Aorta (tissue), 5 donors: ENCODE data around the gene SHROOM4. TPM values are rescaled to one million over a fixed set of nuclear protein-coding genes. Genes with fewer than 3 reads are reported as not detected.

Experiments
- ATAC-seq: fragments of 200-7000 bp; cut with Tn5 transposase; one replicate; pipeline ENCODE4 v1.9.1; 2022; ENCODE audit warnings: moderate library complexity; ENCODE audit not compliant: low FRiP score
- DNase-seq, 2 donors: peaks; one replicate each; pipeline ENCODE4 v3.0.0-alpha.2; 2020
- H3K27ac ChIP-seq, 2 donors: one replicate each; pipeline ENCODE4 v1.5.1; 2013; ENCODE audit warnings: low read length in 2 of 2, mild to moderate bottlenecking in 2 of 2, moderate library complexity in 2 of 2, control low read depth in 1 of 2, inconsistent platforms in 1 of 2, low read depth in 1 of 2
- H3K27me3 ChIP-seq, 2 donors: one replicate each; pipeline ENCODE4 v1.6.1; 2013; ENCODE audit warnings: control low read depth in 1 of 2, low read length in 1 of 2, mild to moderate bottlenecking in 1 of 2, moderate library complexity in 1 of 2; ENCODE audit not compliant: insufficient read depth in 2 of 2, control insufficient read depth in 1 of 2
- H3K36me3 ChIP-seq, 2 donors: one replicate each; pipeline ENCODE4 v1.6.1; 2013; ENCODE audit warnings: control low read depth in 1 of 2, low read length in 1 of 2, mild to moderate bottlenecking in 1 of 2; ENCODE audit not compliant: insufficient read depth in 2 of 2, control insufficient read depth in 1 of 2
- H3K4me1 ChIP-seq, 2 donors: one replicate each; pipeline ENCODE4 v1.6.1; 2013; ENCODE audit warnings: low read length in 2 of 2, control low read depth in 1 of 2, mild to moderate bottlenecking in 1 of 2, moderate library complexity in 1 of 2; ENCODE audit not compliant: insufficient read depth in 2 of 2, control insufficient read depth in 1 of 2
- H3K4me3 ChIP-seq, 2 donors: one replicate each; pipeline ENCODE4 v1.5.1; 2013; ENCODE audit warnings: low read length in 2 of 2, control low read depth in 1 of 2, mild to moderate bottlenecking in 1 of 2
- H3K9me3 ChIP-seq: one replicate; pipeline ENCODE4 v1.6.1; 2013; ENCODE audit warnings: mild to moderate bottlenecking, low read length; ENCODE audit not compliant: control insufficient read depth
- WGBS, 2 donors: extraction: QIAGEN DNeasy Blood & Tissue Kit; methylation state at CpG; one replicate each; pipeline ENCODE4 v1.1.7; 2013; 5-methylcytosine and 5-hydroxymethylcytosine counted together
- intact Hi-C, 2 donors: fragments of 100-400 bp; cut with DNase I; formaldehyde crosslinking; loops; one replicate each; pipeline versions ENCODE4 v1.14.2 to v1.15.0; 2022
- polyA plus RNA-seq, 2 donors: library from polyadenylated mRNA; stranded (reverse); fragments of 200-250 nt; gene quantifications; one replicate each; pipeline ENCODE4 v1.2.3, GENCODE V29; 2013
- total RNA-seq, 2 donors: library from RNA; stranded (reverse); fragmentation: NEBNext Ultra II Directional; extraction: Animal tissue kit (Norgen Biotek cat#: 25700); gene quantifications; one replicate each; pipeline ENCODE4 v1.2.1, GENCODE V29; 2021
- donor health status: healthy with polysubstance abuse.
- donor health status: Bipolar disorder and iron deficiency.
- donor health status: DM: no; HTN: no; CAD: no.
- donor health status: DM: no; HTN: no; CAD: no.
- donor health status: DM: yes; HTN: yes; CAD: no.

The SHROOM4 gene
- total and polyA plus RNA-seq, 4 donors = 0.38 to 16.4 (median 7.5) TPM

DNA sequence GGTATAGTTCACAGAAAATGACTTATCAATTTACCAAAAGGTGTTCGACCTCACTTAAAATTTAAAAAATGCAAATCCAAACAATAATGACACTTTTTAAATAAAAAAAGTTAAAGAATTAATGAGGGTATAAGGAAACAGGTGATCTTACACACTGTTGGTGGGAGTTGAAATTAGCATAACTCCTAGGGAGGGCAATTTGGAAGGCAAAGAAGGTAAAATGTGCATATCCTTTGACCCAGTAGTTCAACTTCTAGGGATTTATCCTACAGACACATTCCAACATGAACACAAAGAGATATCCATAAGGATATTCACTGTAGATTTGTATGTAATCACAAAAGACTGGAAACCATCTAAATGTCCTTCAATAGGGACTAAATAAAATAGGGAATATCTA lies 199.5 kb downstream of the SHROOM4 start:
- no peaks in the 10 kb centered on the region for H3K9me3 ChIP-seq
- H3K4me3 ChIP-seq = no peak overlapping the region
- no peaks in the 10 kb centered on the region for H3K27me3 ChIP-seq
- WGBS, 2 donors = 37 to 74% methylated on average over 1 of the region's 1 CpG
- no peaks in the 10 kb centered on the region for H3K4me1 ChIP-seq
- intact Hi-C loops = no loop called here
- H3K27ac ChIP-seq = no peak overlapping the region
- H3K36me3 ChIP-seq = no peaks in the 10 kb centered on the region
- ATAC-seq (no peak), DNase-seq (no peak)

DNA sequence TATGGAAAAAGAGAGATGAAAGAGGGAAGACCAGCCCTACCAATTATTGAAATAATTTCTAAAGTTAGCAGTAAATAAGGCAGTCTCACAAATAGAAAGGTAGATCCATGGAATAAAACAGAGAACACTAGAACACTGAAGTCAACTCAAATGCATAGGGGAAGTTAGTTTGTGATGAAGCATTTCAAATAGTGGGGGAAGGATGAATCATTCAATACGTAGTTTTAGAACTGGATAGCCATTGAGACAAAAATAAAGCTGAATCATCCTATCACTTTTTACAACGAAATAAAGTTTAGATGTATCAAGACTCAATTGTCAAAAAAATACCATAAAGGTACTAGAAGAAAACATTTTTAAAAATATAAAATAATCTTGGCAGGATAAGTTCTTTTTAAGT lies 200.1 kb downstream of the SHROOM4 start:
- Histone ChIP-seq H3K4me1 (no peaks in the 10 kb centered on the region), H3K36me3 (no peaks in the 10 kb centered on the region), H3K27me3 (no peaks in the 10 kb centered on the region), H3K9me3 (no peaks in the 10 kb centered on the region), H3K4me3 (no peak overlapping the region), H3K27ac (no peak overlapping the region)
- intact Hi-C loops = no loop called here
- ATAC-seq = no peak
- no peak for DNase-seq
- WGBS, 2 donors = 40 to 66% methylated on average over 2 of the region's 2 CpGs

DNA sequence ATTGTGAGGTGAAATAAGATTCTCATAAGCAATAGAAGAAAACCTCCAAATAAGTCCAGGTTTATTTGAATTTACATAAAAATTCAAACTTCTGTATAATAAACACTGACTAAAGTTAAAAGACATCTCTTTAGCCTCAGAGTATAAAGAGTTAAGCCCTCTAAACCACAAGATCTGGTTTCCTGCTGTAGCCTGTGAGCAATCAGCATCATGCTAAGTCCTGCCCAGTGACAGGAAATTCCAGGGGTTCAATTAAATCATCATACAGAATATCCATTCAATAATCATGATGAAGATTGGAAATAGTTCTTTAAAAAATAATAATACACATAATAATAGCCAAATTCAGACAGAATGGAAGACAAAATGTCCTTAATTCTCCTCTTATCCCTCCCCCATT lies 204.2 kb downstream of the SHROOM4 start:
- H3K4me1 ChIP-seq = no peaks in the 10 kb centered on the region
- no peak for ATAC-seq
- H3K27ac ChIP-seq = no peak overlapping the region
- no peak overlapping the region for H3K4me3 ChIP-seq
- DNase-seq = no peak
- no peaks in the 10 kb centered on the region for H3K9me3 ChIP-seq
- intact Hi-C loops = no loop called here
- H3K36me3 ChIP-seq = no peaks in the 10 kb centered on the region
- H3K27me3 ChIP-seq = no peaks in the 10 kb centered on the region

DNA sequence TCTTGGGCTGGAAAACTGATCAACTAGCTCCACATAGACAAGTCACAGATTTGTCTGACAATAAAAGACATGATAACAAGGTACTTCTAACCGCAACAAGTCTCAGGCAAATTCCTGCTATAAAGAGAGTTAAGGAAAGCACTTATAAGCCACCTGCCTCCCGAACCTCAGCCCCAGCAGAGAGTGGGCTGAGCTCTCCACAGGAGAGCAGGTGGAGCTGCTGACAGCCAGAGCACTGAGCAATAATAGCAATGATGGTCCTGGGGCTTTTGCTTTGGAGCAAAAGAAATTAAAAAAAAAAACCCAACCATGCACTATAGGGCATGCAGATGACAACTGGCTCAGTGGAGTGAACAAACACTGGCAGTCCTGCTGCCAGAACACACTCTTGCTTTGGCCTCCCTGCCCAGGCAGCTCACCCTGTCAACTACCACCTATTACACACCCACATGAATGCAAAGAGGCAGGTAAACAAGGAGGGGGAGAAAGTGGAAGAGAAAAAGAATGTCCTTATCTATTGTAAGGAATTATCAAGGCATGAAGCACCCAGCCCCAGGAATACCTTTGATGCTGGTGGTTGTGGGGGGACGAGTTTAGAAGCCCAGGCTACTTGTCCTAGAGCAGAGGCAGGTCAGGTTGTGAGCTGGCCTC lies 207.6 kb downstream of the SHROOM4 start:
- Histone ChIP-seq H3K9me3 (no peaks in the 10 kb centered on the region), H3K4me1 (no peaks in the 10 kb centered on the region), H3K36me3 (no peaks in the 10 kb centered on the region), H3K27ac (no peak overlapping the region), H3K27me3 (no peaks in the 10 kb centered on the region), H3K4me3 (no peak overlapping the region)
- DNase-seq = no peak
- 56 to 86% methylated on average over 3 of the region's 3 CpGs for WGBS, 2 donors
- no peak for ATAC-seq
- intact Hi-C loops = no loop called here

DNA sequence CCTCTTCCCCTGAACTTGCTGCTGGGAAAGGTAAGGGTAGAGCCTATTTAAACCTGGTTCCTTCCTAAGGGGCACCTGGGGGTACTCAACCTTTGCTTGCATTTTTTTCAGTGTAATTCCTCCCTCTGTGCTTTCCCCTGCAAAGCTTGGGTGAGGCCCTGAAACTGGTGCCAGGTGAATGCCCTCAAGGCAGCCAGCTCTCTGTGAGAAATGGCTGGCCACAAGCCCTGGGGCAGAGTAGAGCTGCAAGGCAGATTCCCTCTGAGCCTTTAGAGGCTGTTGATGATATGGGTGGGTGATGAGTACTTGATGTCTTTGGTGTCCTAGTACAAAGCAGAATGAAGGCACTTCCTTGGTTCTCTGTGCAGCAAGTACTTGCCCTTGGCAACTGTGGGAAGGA lies 217.9 kb downstream of the SHROOM4 start:
- Histone ChIP-seq H3K4me1 (no peaks in the 10 kb centered on the region), H3K9me3 (no peaks in the 10 kb centered on the region), H3K27ac (no peak overlapping the region), H3K27me3 (no peaks in the 10 kb centered on the region), H3K4me3 (no peak overlapping the region), H3K36me3 (peaks cover 0 to 2% of the 10 kb centered on the region in 2 donors)
- ATAC-seq = no peak
- intact Hi-C loops = no loop called here
- no peak for DNase-seq

DNA sequence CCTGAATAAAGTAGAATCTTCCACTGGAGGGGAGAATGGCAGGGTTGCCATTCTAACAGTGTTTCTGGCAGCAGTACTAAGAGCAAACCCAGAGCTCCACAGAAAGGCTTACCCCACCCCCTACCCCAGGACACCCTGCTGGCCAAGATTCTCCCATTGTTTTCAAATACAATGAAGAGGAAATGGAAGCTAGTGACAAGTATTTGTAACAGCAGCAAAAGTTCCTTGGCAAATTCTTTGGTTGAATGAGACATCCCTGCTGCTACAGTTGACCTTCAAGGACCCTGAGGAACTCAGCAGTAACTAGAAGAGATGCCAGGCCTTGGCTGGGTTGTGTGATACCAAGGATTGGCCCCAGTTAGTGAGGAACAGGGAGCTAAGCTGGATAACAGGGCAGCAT lies 219.2 kb downstream of the SHROOM4 start:
- ATAC-seq (no peak), DNase-seq (no peak)

DNA sequence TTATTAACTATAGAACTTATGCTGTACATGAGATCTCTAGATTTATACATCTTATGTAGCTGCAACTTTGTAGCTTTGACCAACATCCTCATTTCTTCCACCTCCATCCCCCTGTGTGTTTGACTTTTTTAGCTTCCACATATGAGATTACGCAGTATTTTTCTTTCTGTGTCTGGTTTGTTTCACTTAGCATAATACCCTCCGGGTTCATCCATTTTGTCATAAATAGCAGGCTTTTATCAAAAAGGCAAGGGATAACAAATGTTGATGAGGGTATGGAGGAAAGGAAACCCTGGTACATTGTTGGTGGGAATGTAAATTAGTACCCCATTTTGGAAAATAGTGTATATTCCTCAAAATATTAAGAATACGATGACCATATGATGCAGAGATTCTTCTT lies 227.0 kb downstream of the SHROOM4 start:
- ATAC-seq (no peak), DNase-seq (no peak)
- Histone ChIP-seq H3K9me3 (no peaks in the 10 kb centered on the region), H3K4me3 (no peak overlapping the region), H3K27me3 (no peaks in the 10 kb centered on the region), H3K27ac (no peak overlapping the region), H3K4me1 (no peaks in the 10 kb centered on the region), H3K36me3 (no peaks in the 10 kb centered on the region)
- intact Hi-C loops = no loop called here
- WGBS, 2 donors = 79% methylated on average over 3 of the region's 3 CpGs

More for the DNA sequence above, 219.2 kb downstream of the SHROOM4 start:
- Histone ChIP-seq H3K4me3 (no peak overlapping the region), H3K9me3 (no peaks in the 10 kb centered on the region), H3K27ac (no peak overlapping the region), H3K36me3 (peaks cover 0 to 2% of the 10 kb centered on the region in 2 donors), H3K27me3 (no peaks in the 10 kb centered on the region), H3K4me1 (no peaks in the 10 kb centered on the region)
- intact Hi-C loops = no loop called here

DNA sequence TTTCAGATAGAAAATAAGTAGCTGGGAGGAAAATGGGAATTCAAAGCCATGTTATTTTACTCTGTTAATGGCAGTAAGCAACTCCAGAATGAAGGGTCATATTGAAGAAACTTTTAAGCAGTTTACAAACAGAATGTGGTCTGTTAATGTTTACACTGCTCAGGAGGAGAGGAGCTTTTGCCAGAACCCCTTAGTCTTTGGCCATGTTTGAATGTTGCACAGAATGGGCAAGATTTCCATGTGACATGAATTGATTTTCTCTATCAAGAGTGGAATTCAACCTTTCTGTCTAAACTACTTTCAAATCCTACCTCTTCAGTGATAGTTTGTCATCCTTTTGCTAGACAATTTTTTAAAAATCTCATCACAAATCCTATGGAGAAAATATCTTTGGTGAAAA lies 227.6 kb downstream of the SHROOM4 start:
- no peaks in the 10 kb centered on the region for H3K4me1 ChIP-seq
- no peak for ATAC-seq
- H3K27ac ChIP-seq = no peak overlapping the region
- H3K9me3 ChIP-seq = no peaks in the 10 kb centered on the region
- no peaks in the 10 kb centered on the region for H3K27me3 ChIP-seq
- H3K4me3 ChIP-seq = no peak overlapping the region
- intact Hi-C loops = no loop called here
- DNase-seq = no peak
- H3K36me3 ChIP-seq = no peaks in the 10 kb centered on the region

DNA sequence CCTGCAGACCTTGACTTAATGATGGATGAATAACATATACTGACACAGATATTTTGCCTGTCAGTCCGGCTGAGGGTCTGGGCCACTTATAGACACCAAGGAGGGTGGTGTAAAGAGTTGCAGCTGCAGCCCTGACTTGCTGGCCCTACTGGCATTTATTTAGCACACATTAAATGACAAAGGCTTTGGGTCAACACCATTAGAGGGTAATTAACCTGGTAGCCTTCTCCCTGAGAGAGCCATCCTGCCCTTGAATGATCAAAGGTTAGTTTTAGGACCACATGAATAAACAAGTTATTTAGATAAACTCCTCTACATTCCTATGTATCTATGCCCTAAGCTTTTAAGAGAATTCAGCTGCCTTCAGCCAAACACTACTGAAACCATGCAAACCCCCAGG lies 232.6 kb downstream of the SHROOM4 start:
- Histone ChIP-seq H3K4me3 (no peak overlapping the region), H3K4me1 (no peaks in the 10 kb centered on the region), H3K27me3 (no peaks in the 10 kb centered on the region), H3K9me3 (no peaks in the 10 kb centered on the region), H3K36me3 (no peaks in the 10 kb centered on the region), H3K27ac (no peak overlapping the region)
- intact Hi-C loops = loop anchor here in 1 of 2 donors (5.0 kb wide), 1 partner anchor 664 kb away; no protein-coding TSS in a partner anchor
- no peak for DNase-seq
- no peak for ATAC-seq
- 44 to 71% methylated on average over 1 of the region's 1 CpG for WGBS, 2 donors
